Thyroid gland (tissue), 4 donors: Measurements from ENCODE around the gene SAXO1.

ENCODE experiments used
- CTCF ChIP-seq, 6 experiments: fragments of 200-600 bp in 3 of 6; fragments of 450-650 bp in 3 of 6; sonication (generic) in 3 of 6; IDR thresholded peaks; one replicate each; pipeline ENCODE4 v1.5.1; 2016 to 2019; ENCODE audit warnings: antibody characterized with exemption in 6 of 6, mild to moderate bottlenecking in 2 of 6, inconsistent platforms in 1 of 6, moderate library complexity in 1 of 6
- POLR2A ChIP-seq, 2 donors: fragments of 450-650 bp; IDR thresholded peaks; one replicate each; pipeline ENCODE4 v1.6.1; 2017; ENCODE audit warnings: antibody characterized with exemption in 2 of 2, mild to moderate bottlenecking in 2 of 2, moderate library complexity in 1 of 2

- TF ChIP-seq CTCF (IDR thresholded peaks at IDR 0.05) = no peak
- TF ChIP-seq POLR2A (IDR thresholded peaks at IDR 0.05) = no peak
Measured at GRCh38 chr9:18896004-18896403, 137.0 kb downstream of the SAXO1 start.
